WTC11 (cell line): ENCODE data around the gene CAPZB. TPM values are rescaled to one million over a fixed set of nuclear protein-coding genes. Genes with fewer than 3 reads are reported as not detected.

ENCODE experiments used
- ATAC-seq: fragments of 200-7000 bp; cut with Tn5 transposase; 2 replicates; pipeline ENCODE4 v1.10.0; 2021; ENCODE audit warnings: mild to moderate bottlenecking, moderate library complexity
- CTCF ChIA-PET: fragments of 300-600 bp; sonication (Branson Sonifier 250); formaldehyde crosslinking; loops from one replicate; lab custom pipeline; 2021; ENCODE audit warnings: antibody characterized with exemption; lab: Charles Lee
- POLR2A ChIA-PET: fragments of 350-600 bp; sonication (Branson Sonifier 250); formaldehyde crosslinking; loops from one replicate; lab custom pipeline; 2021; ENCODE audit warnings: antibody characterized with exemption; lab: Charles Lee
- DNase-seq: peaks from one replicate; pipeline ENCODE4 v3.0.0; 2021; ENCODE audit warnings: low spot score
- H3K27ac Mint-ChIP-seq: 2 replicates; pipeline ENCODE4 v1.8.0; 2021; ENCODE audit warnings: mixed read lengths
- H3K27me3 Mint-ChIP-seq: 2 replicates; pipeline ENCODE4 v1.8.0; 2021; ENCODE audit warnings: low read depth, mild to moderate bottlenecking, moderate library complexity, mixed read lengths
- H3K36me3 Mint-ChIP-seq: 2 replicates; pipeline ENCODE4 v1.8.0; 2021; ENCODE audit warnings: mixed read lengths
- H3K4me1 Mint-ChIP-seq: 2 replicates; pipeline ENCODE4 v1.8.0; 2022; ENCODE audit warnings: mixed read lengths
- H3K4me3 Mint-ChIP-seq: 2 replicates; pipeline ENCODE4 v1.8.0; 2021; ENCODE audit warnings: mild to moderate bottlenecking, moderate library complexity, mixed read lengths
- H3K9me3 Mint-ChIP-seq: 2 replicates; pipeline ENCODE4 v1.8.0; 2021; ENCODE audit warnings: mixed read lengths
- ATF6 ChIP-seq: sonication (generic); formaldehyde crosslinking; IDR thresholded peaks from 2 replicates; pipeline ENCODE4 v1.8.1; 2023; ENCODE audit warnings: mild to moderate bottlenecking, missing genetic modification reagents
- CREB1 ChIP-seq: sonication (generic); formaldehyde crosslinking; IDR thresholded peaks from 2 replicates; pipeline ENCODE4 v1.8.0; 2023; ENCODE audit warnings: mild to moderate bottlenecking, missing genetic modification reagents
- CREM ChIP-seq: sonication (generic); formaldehyde crosslinking; IDR thresholded peaks from 2 replicates; pipeline ENCODE4 v1.8.1; 2022; ENCODE audit warnings: mild to moderate bottlenecking, missing genetic modification reagents, moderate library complexity
- CTCF ChIP-seq: fragments of 200-600 bp; IDR thresholded peaks from 2 replicates; pipeline ENCODE4 v1.8.0; 2022; ENCODE audit warnings: antibody characterized with exemption
- ESRRA ChIP-seq: sonication (generic); formaldehyde crosslinking; IDR thresholded peaks from 2 replicates; pipeline ENCODE4 v1.8.1; 2022; ENCODE audit warnings: mild to moderate bottlenecking, missing genetic modification reagents, borderline replicate concordance
- FOXK1 ChIP-seq: sonication (generic); formaldehyde crosslinking; IDR thresholded peaks from 2 replicates; pipeline ENCODE4 v1.8.0; 2022; ENCODE audit warnings: mild to moderate bottlenecking, moderate library complexity, missing genetic modification reagents
- GABPB1 ChIP-seq: sonication (generic); formaldehyde crosslinking; IDR thresholded peaks from 2 replicates; pipeline ENCODE4 v1.8.1; 2023; ENCODE audit warnings: mild to moderate bottlenecking, missing genetic modification reagents
- GRHL2 ChIP-seq: fragments of 250-450 bp; sonication (Bioruptor Pico); IDR thresholded peaks from 2 replicates; pipeline ENCODE4 v1.8.0; 2022; ENCODE audit warnings: mild to moderate bottlenecking, moderate library complexity; ENCODE audit not compliant: insufficient replicate concordance, severe bottlenecking
- KAT7 ChIP-seq: sonication (generic); formaldehyde crosslinking; IDR thresholded peaks from 2 replicates; pipeline ENCODE4 v1.8.1; 2023; ENCODE audit warnings: missing genetic modification reagents, mild to moderate bottlenecking, borderline replicate concordance
- MYBL2 ChIP-seq: sonication (generic); formaldehyde crosslinking; IDR thresholded peaks from 2 replicates; pipeline ENCODE4 v1.8.1; 2023; ENCODE audit warnings: mild to moderate bottlenecking, moderate library complexity, missing genetic modification reagents
- NR1H2 ChIP-seq: sonication (generic); formaldehyde crosslinking; IDR thresholded peaks from 2 replicates; pipeline ENCODE4 v1.9.0; 2021; ENCODE audit warnings: mild to moderate bottlenecking, moderate library complexity, missing genetic modification reagents
- PRDM15 ChIP-seq: sonication (generic); formaldehyde crosslinking; IDR thresholded peaks from 2 replicates; pipeline ENCODE4 v1.8.0; 2022; ENCODE audit warnings: missing genetic modification reagents
- SMAD3 ChIP-seq: sonication (generic); formaldehyde crosslinking; IDR thresholded peaks from 2 replicates; pipeline ENCODE4 v1.8.0; 2022; ENCODE audit warnings: missing genetic modification reagents, mild to moderate bottlenecking, borderline replicate concordance
- SP1 ChIP-seq: sonication (generic); formaldehyde crosslinking; conservative IDR thresholded peaks from 2 replicates; pipeline ENCODE4 v1.8.1; 2022; ENCODE audit warnings: missing genetic modification reagents
- TEAD4 ChIP-seq: sonication (generic); formaldehyde crosslinking; IDR thresholded peaks from 2 replicates; pipeline ENCODE4 v1.8.0; 2022; ENCODE audit warnings: mild to moderate bottlenecking, missing genetic modification reagents
- ZNF219 ChIP-seq: sonication (generic); formaldehyde crosslinking; IDR thresholded peaks from 2 replicates; pipeline ENCODE4 v1.8.0; 2023; ENCODE audit warnings: missing genetic modification reagents, mild to moderate bottlenecking, borderline replicate concordance
- ZNF396 ChIP-seq: fragments of 250-450 bp; sonication (Bioruptor Pico); IDR thresholded peaks from 2 replicates; pipeline ENCODE4 v1.8.0; 2021; ENCODE audit warnings: mild to moderate bottlenecking, moderate library complexity, borderline replicate concordance
- total RNA-seq: library from RNA; stranded (reverse); gene quantifications from 3 replicates; pipeline ENCODE4 v1.2.3, GENCODE V29; 2021

Gene CAPZB
- total RNA-seq, 1 experiment from 2014 or later = 348 TPM

GRCh38 chr1:19442154-19443096 lies 42.9 kb downstream of the CAPZB start:
- Mint-ChIP-seq H3K36me3 (peaks cover 3% of the 10 kb centered on the region; the same call in 1 of the 2 replicates), H3K27ac (peak overlapping the region; percentile 92), H3K4me1 (peaks cover 61% of the 10 kb centered on the region), H3K4me3 (no peak overlapping the region), H3K27me3 (no peaks in the 10 kb centered on the region), H3K9me3 (no peaks in the 10 kb centered on the region)
- ChIA-PET POLR2A (interaction anchor here (0.5 to 1.1 kb wide), 3 partner anchors 38 to 154 kb away, joined by 3 to 5 read pairs (median 3); a partner anchor contains a TSS), CTCF (interaction anchor here (0.6 to 4.7 kb wide), 7 partner anchors 45 to 211 kb away, joined by 3 to 60 read pairs (median 4); no protein-coding TSS in a partner anchor)
- ATAC-seq (no peak), DNase-seq (no peak)
- TF ChIP-seq FOXK1 (CRISPR knock-in tag) = no peak
- no peak for TF ChIP-seq PRDM15 (CRISPR knock-in tag)

GRCh38 chr1:19441048-19441780 lies 44.1 kb downstream of the CAPZB start:
- H3K9me3 Mint-ChIP-seq = no peaks in the 10 kb centered on the region
- peak overlapping the region; percentile 72 for H3K27ac Mint-ChIP-seq
- peak; percentile 21 for ATAC-seq
- CTCF ChIA-PET = interaction anchor here (0.6 to 4.7 kb wide), 14 partner anchors 14 to 213 kb away, joined by 3 to 60 read pairs (median 4); no protein-coding TSS in a partner anchor
- no peak for DNase-seq
- peaks cover 52% of the 10 kb centered on the region for H3K4me1 Mint-ChIP-seq
- POLR2A ChIA-PET = interaction anchor here (0.6 kb wide), 1 partner anchor 46 kb away, joined by 3 read pairs; no protein-coding TSS in a partner anchor
- peaks cover 3% of the 10 kb centered on the region; the same call in 1 of the 2 replicates for H3K36me3 Mint-ChIP-seq
- no peak for TF ChIP-seq GABPB1 (CRISPR knock-in tag)
- no peak for TF ChIP-seq FOXK1 (CRISPR knock-in tag)
- TF ChIP-seq SMAD3 (CRISPR knock-in tag) = no peak
- no peak for TF ChIP-seq ZNF219 (CRISPR knock-in tag)
- TF ChIP-seq CREM (CRISPR knock-in tag) = no peak
- TF ChIP-seq TEAD4 (CRISPR knock-in tag) = no peak
- TF ChIP-seq SP1 = no peak
- TF ChIP-seq GRHL2 = no peak
- no peak for TF ChIP-seq CREB1 (CRISPR knock-in tag)
- TF ChIP-seq ESRRA = no peak
- TF ChIP-seq ZNF396 = no peak
- no peak for TF ChIP-seq ATF6 (CRISPR knock-in tag)
- TF ChIP-seq KAT7 (CRISPR knock-in tag) = no peak
- TF ChIP-seq MYBL2 (CRISPR knock-in tag) = no peak
- no peak for TF ChIP-seq NR1H2 (CRISPR knock-in tag)
- no peak for TF ChIP-seq CTCF
- no peak overlapping the region for H3K4me3 Mint-ChIP-seq
- no peaks in the 10 kb centered on the region for H3K27me3 Mint-ChIP-seq
